K562 (cell line): ENCODE data around the gene CACNA1I. TPM values are rescaled to one million over a fixed set of nuclear protein-coding genes. Genes with fewer than 3 reads are reported as not detected.

Experiments used
- CREB1 ChIP-seq, 2 experiments: sonication (generic) in 1 of 2; formaldehyde crosslinking in 1 of 2; IDR thresholded peaks; 2 replicates each; pipeline versions ENCODE4 v1.6.1 to v1.8.0; 2012 to 2022; ENCODE audit warnings: inconsistent platforms in 1 of 2, mild to moderate bottlenecking in 1 of 2, missing genetic modification reagents in 1 of 2, moderate library complexity in 1 of 2
- JUND ChIP-seq, 2 experiments: IDR thresholded peaks; 2 replicates in 1 of 2; 3 replicates in 1 of 2; pipeline ENCODE4 v1.6.1; 2011; ENCODE audit warnings: borderline replicate concordance in 2 of 2, low read depth in 2 of 2, low read length in 2 of 2, improper control_type of control experiment in 1 of 2, missing biosample characterization in 1 of 2, missing genetic modification characterization in 1 of 2, missing genetic modification reagents in 1 of 2
- MBD1 ChIP-seq: fragments of 250-450 bp; sonication (Bioruptor Pico); IDR thresholded peaks from 2 replicates; pipeline ENCODE4 v1.8.0; 2022; ENCODE audit warnings: inconsistent platforms
- REST ChIP-seq, 2 experiments: fragments of 450-650 bp; formaldehyde crosslinking in 1 of 2; IDR thresholded peaks; 2 replicates each; pipeline versions ENCODE4 v1.4.0 to v1.6.1; 2014 to 2020; ENCODE audit warnings: mild to moderate bottlenecking in 2 of 2, borderline replicate concordance in 1 of 2, low read depth in 1 of 2
- SRSF7 ChIP-seq: fragments of 200-400 bp; formaldehyde crosslinking; optimal IDR thresholded peaks from 2 replicates; pipeline ENCODE3; 2017; ENCODE audit warnings: mild to moderate bottlenecking, low read depth, low read length
- TAF9B ChIP-seq: fragments of 450-650 bp; IDR thresholded peaks from 2 replicates; pipeline ENCODE4 v1.6.1; 2018; ENCODE audit warnings: mild to moderate bottlenecking; ENCODE audit not compliant: partially characterized antibody
- UBTF ChIP-seq, 2 experiments: IDR thresholded peaks; 2 replicates each; pipeline ENCODE4 v1.6.1; 2012; ENCODE audit warnings: improper control_type of control experiment in 2 of 2, low read depth in 2 of 2, low read length in 2 of 2, borderline replicate concordance in 1 of 2
- ZBTB5 ChIP-seq: fragments of 450-650 bp; IDR thresholded peaks from 2 replicates; pipeline ENCODE4 v1.6.1; 2017; ENCODE audit warnings: antibody characterized with exemption
- ZNF830 ChIP-seq: fragments of 250-450 bp; sonication (Bioruptor Pico); IDR thresholded peaks from 2 replicates; pipeline ENCODE4 v1.5.0; 2021; ENCODE audit warnings: mild to moderate bottlenecking
- polyA plus RNA-seq, 8 experiments: library from polyadenylated mRNA; depleted of rRNA in 4 of 8; stranded (reverse) in 5 of 8; unstranded in 3 of 8; fragments of >200 nt; fragmentation: Nextera tagmentation in 2 of 8; fragmentation: Illumina TruSeq in 1 of 8; extraction: Ambion mirVana in 2 of 8; extraction: Trizol in 1 of 8; gene quantifications; 2 replicates each; pipeline versions ENCODE4 v1.2.1 to v1.2.3, GENCODE V29; 2011 to 2014; ENCODE audit warnings: inconsistent platforms in 1 of 8, missing spikeins in 1 of 8
- total RNA-seq, 7 experiments: library from RNA; depleted of rRNA in 6 of 7; stranded (reverse); fragments of >200 nt in 6 of 7; fragmentation: Illumina TruSeq in 2 of 7; extraction: Trizol in 2 of 7; gene quantifications; 2 replicates each; pipeline versions ENCODE4 v1.2.1 to v1.2.3, GENCODE V29; 2011 to 2021; ENCODE audit warnings: low replicate concordance in 1 of 7

The CACNA1I gene
- total and polyA plus RNA-seq, 9 of the 15 experiments (the other 6 are each of a cell fraction or from before 2014, with no cell fraction given), result 0.01 to 0.79 (median 0.32) TPM; not detected in 1

- no peak for TF ChIP-seq MBD1 (CRISPR knock-in tag)
- peak in 1 of 2 experiments; percentile 88; a peak in 2 of 4 replicates for TF ChIP-seq UBTF (IDR thresholded peaks at IDR 0.05; ENCODE audit: borderline replicate concordance in 1 of 2, low read depth in 2 of 2, low read length in 2 of 2)
- 0 out of 2 replicates have a peak, but pooled peaks have one; percentile 32 for TF ChIP-seq ZNF830 (CRISPR knock-in tag)
- no peak for TF ChIP-seq ZBTB5
- no peak for TF ChIP-seq SRSF7
- peak; percentile 31; the same call in 1 of the 2 replicates for TF ChIP-seq JUND (IDR thresholded peaks at IDR 0.05; ENCODE audit: borderline replicate concordance, low read depth, low read length)
- no peak; the same call in 2 of the 3 replicates for TF ChIP-seq JUND (tag; IDR thresholded peaks at IDR 0.05; ENCODE audit: borderline replicate concordance, low read depth, low read length)
- peak; percentile 0 for TF ChIP-seq TAF9B
- TF ChIP-seq CREB1 (IDR thresholded peaks at IDR 0.05), result 0 out of 2 replicates have a peak, but pooled peaks have one; percentile 11
- TF ChIP-seq CREB1 (CRISPR knock-in tag; IDR thresholded peaks at IDR 0.05), result no peak; the same call in 1 of the 2 replicates
- no peak for TF ChIP-seq REST (IDR thresholded peaks at IDR 0.05; ENCODE audit: borderline replicate concordance)
- TF ChIP-seq REST (CRISPR knock-in tag; IDR thresholded peaks at IDR 0.05; ENCODE audit: low read depth), result 0 out of 2 replicates have a peak, but pooled peaks have one; percentile 48
These were observed 38.1 kb upstream of the CACNA1I start, which contains the start of gene RPS19BP1 (continued) for GRCh38 chr22:39532215-39533073.
